OCI-LY1 (cell line): Measurements from ENCODE around the gene GFOD1.

Experiments
- CTCF ChIP-seq: fragments of 200-600 bp; sonication (generic), shearing (Covaris generic); IDR thresholded peaks from 2 replicates; pipeline ENCODE4 v1.5.1; 2017; ENCODE audit warnings: mild to moderate bottlenecking, antibody characterized with exemption, low read length, moderate library complexity, mixed read lengths
- EZH2 ChIP-seq: fragments of 200-600 bp; sonication (generic), shearing (Covaris generic); IDR thresholded peaks from 2 replicates; pipeline ENCODE4 v1.8.0; 2017; ENCODE audit warnings: borderline replicate concordance, mixed run types, mild to moderate bottlenecking, antibody characterized with exemption, low read length, moderate library complexity, mixed read lengths

- TF ChIP-seq CTCF (no peak), EZH2 (no peak)
Observed at GRCh38 chr6:13528777-13529343, 41.5 kb upstream of the GFOD1 start.
